Cardiac fibroblast (primary cell): ENCODE data around the gene NAA11.

Experiments used
- DNase-seq, 2 donors: peaks; one replicate each; pipeline versions ENCODE4 v3.0.0 to v3.0.0-alpha.2; 2010; ENCODE audit warnings: low read depth in 2 of 2
- H3K4me3 ChIP-seq, 2 donors: replicated peaks in 1 of 2; 1 replicate in 1 of 2; 2 replicates in 1 of 2; pipeline ENCODE4 v1.5.1; 2011; ENCODE audit warnings: low read depth in 2 of 2, low read length in 2 of 2, mild to moderate bottlenecking in 2 of 2, moderate library complexity in 1 of 2
- TF ChIP-seq, protein P1 (sequence below): IDR thresholded peaks from one replicate; pipeline ENCODE4 v1.5.1; 2011; ENCODE audit warnings: low read depth, mild to moderate bottlenecking, low read length, inconsistent platforms

NAA11 gene

DNA sequence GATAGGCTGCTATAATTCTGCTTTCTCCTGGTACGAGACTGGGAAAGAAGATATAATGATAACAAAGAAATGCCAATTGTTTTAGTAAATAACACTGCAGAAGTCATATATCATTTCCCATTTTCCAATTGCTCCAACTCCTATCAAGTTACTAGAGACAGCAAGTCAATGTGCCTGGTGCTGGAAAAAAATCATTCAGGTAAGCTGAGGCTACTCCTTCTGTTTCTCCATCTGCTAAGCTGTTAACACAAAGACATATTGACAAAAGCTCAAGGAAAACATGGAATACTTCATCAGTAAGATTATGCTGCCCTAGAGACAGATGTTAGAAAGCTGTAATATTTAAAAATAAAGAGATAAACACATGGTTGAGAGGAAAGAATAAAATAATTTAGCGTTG is 10.0 kb downstream of the NAA11 start:
- no peak for DNase-seq
- TF ChIP-seq, protein P1, sequence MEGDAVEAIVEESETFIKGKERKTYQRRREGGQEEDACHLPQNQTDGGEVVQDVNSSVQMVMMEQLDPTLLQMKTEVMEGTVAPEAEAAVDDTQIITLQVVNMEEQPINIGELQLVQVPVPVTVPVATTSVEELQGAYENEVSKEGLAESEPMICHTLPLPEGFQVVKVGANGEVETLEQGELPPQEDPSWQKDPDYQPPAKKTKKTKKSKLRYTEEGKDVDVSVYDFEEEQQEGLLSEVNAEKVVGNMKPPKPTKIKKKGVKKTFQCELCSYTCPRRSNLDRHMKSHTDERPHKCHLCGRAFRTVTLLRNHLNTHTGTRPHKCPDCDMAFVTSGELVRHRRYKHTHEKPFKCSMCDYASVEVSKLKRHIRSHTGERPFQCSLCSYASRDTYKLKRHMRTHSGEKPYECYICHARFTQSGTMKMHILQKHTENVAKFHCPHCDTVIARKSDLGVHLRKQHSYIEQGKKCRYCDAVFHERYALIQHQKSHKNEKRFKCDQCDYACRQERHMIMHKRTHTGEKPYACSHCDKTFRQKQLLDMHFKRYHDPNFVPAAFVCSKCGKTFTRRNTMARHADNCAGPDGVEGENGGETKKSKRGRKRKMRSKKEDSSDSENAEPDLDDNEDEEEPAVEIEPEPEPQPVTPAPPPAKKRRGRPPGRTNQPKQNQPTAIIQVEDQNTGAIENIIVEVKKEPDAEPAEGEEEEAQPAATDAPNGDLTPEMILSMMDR: no peak
- H3K4me3 ChIP-seq: no peak overlapping the region

DNA sequence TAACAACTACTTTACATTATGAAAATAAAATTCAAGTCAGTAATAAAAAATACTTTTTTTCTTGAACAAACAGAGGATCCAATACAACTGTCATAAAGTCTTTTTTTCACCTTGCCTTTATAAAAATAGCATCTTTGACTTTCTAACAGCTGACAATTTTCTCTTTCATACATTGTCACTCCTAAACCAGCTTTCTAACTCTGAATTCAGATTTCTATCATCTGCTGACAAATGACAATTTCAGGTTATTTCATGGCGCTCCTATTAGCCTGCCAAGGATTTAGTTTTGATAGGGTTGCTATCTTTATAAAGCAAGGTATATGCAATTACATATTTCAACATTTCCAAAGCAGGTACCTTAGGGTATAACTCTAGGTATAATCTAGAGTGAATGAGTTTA is 14.6 kb downstream of the NAA11 start:
- no peak for DNase-seq
- TF ChIP-seq, protein P1: no peak
- H3K4me3 ChIP-seq: no peak overlapping the region

DNA sequence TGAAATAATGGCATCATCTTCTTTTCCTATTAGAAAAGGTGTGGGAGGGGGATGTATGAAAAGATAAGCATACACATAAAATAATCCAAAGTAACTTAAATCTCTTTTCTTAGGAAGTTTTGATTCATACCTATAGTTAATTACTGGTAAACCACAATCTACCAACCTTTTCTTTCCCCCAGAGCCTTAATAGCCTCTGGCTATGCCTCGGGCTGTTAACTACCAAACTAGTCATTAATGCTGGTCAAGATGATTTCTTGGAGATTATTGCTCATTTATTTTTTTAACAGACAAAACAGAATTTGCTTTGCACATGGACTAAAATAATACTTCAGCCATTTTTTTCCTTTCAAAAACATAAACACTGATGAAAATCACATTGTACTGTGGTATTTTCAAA is 16.9 kb downstream of the NAA11 start:
- no peak overlapping the region for H3K4me3 ChIP-seq
- no peak for DNase-seq
- TF ChIP-seq, protein P1: no peak

DNA sequence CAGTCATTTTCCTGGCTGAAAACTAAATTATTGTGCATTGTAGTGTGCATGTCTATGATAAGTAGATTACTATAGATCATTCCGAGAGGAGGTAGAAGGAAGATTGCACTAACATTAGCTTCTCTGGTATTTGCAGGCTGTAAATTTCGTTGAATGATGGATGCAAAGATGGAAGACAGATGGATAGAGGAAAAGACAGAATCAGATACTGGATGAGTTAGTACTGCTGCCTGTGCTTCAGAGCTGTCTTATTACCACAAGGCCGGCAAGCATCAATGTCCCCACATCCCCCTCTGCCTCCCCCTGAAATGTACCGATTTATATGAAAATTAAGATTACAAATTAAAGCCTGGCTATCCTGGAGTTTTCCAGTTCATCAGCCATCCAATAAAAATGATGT is 17.7 kb downstream of the NAA11 start:
- DNase-seq: no peak
- no peak overlapping the region for H3K4me3 ChIP-seq
- TF ChIP-seq, protein P1: no peak

DNA sequence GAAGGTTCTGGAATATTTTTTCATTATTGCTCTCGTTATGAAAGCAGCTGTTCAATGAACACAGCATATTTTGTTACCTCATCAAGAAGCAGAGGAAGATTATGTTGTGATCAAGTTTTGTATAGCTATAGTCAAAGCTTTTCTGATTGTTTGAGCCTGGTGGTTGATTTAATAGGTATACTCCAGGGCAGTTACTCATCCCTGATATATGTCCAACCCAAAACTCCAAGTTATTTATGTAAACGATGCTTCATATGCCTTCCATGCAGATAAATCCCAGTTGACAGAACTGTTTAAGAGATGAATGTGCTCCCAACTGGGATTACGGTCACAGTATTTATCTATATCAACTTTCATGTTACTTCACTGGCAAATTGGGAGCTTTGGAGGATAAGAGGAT is 19.1 kb downstream of the NAA11 start:
- DNase-seq: no peak
- no peak overlapping the region for H3K4me3 ChIP-seq
- TF ChIP-seq, protein P1: no peak

DNA sequence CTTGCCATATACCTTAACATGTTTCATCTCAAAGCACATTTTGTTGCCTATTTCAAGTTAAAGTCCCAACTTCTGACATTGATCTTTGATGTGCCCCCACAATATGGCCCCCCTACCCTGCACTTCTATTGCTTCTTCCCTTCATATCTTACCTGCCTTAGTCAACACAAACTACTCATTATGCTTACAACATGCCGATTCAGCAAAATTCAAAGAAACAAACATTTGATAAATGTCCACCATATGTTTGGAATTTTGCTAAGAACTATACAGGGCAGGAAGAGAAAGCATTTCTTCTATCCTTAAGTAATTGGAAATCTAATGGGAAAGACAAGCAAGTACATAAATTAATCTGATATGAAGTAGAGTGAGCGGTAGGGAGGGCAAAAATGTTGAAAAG is 25.6 kb downstream of the NAA11 start:
- no peak overlapping the region for H3K4me3 ChIP-seq
- no peak for DNase-seq
- TF ChIP-seq, protein P1: no peak

DNA sequence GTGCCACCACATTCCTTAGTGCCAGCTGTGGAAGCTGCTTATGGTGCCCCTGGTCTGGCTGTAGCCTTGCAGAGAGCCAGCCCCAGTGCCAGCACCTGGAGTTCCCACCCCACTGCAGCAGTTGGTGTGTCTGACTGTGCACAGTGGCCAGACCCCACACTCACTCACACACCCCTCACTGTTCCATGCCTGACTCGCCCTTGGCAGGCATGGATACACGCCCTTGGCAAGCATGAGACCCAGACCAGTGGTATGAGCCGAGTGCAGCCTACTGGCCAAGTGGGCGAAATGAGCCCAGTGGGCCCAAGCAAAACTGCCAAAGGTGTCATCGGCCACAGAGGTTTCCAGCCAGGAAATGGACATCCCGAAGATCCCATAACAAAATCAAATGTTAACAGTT is 27.4 kb downstream of the NAA11 start:
- TF ChIP-seq, protein P1: no peak
- no peak for DNase-seq
- H3K4me3 ChIP-seq: no peak overlapping the region
